GM18502 (cell line): ENCODE data around the gene ZPLD1.

Source experiments
- ATAC-seq: cut with Tn5 transposase; IDR thresholded peaks from one replicate; pipeline ENCODE4 v1.9.1; 2021; ENCODE audit warnings: mild to moderate bottlenecking; ENCODE audit not compliant: unreplicated experiment, poor library complexity

Gene ZPLD1

GRCh38 chr3:102460579-102460978 is 25.8 kb downstream of the ZPLD1 start:
- no peak for ATAC-seq

GRCh38 chr3:102464261-102464660 is 29.4 kb downstream of the ZPLD1 start:
- ATAC-seq = no peak

- no peak for ATAC-seq
Measured at GRCh38 chr3:102466001-102466400, 31.2 kb downstream of the ZPLD1 start.

GRCh38 chr3:102470066-102470465 is 35.3 kb downstream of the ZPLD1 start:
- ATAC-seq = no peak

GRCh38 chr3:102471001-102471400 is 36.2 kb downstream of the ZPLD1 start:
- peak; percentile 59 for ATAC-seq

GRCh38 chr3:102471491-102471890 is 36.7 kb downstream of the ZPLD1 start:
- no peak for ATAC-seq

GRCh38 chr3:102473648-102474047 is 38.8 kb downstream of the ZPLD1 start:
- ATAC-seq = no peak

- ATAC-seq = no peak
Measured at GRCh38 chr3:102474207-102474606, 39.4 kb downstream of the ZPLD1 start.

GRCh38 chr3:102476198-102476597 is 41.4 kb downstream of the ZPLD1 start:
- ATAC-seq = no peak

- ATAC-seq = no peak
Measured at GRCh38 chr3:102478160-102478559, 43.3 kb downstream of the ZPLD1 start.

GRCh38 chr3:102480139-102480538 is 45.3 kb downstream of the ZPLD1 start:
- ATAC-seq = no peak

GRCh38 chr3:102481050-102481449 is 46.2 kb downstream of the ZPLD1 start:
- no peak for ATAC-seq

GRCh38 chr3:102483556-102483955 is 48.7 kb downstream of the ZPLD1 start:
- no peak for ATAC-seq

- ATAC-seq = no peak
Measured at GRCh38 chr3:102484363-102484762, 49.5 kb downstream of the ZPLD1 start.

GRCh38 chr3:102485701-102486100 is 50.9 kb downstream of the ZPLD1 start:
- ATAC-seq = no peak

- no peak for ATAC-seq
Measured at GRCh38 chr3:102488331-102488730, 53.5 kb downstream of the ZPLD1 start.

GRCh38 chr3:102492300-102492699 is 57.5 kb downstream of the ZPLD1 start:
- no peak for ATAC-seq

- no peak for ATAC-seq
Measured at GRCh38 chr3:102497571-102497970, 62.8 kb downstream of the ZPLD1 start.

- ATAC-seq = no peak
Measured at GRCh38 chr3:102505542-102505941, 70.7 kb downstream of the ZPLD1 start.

GRCh38 chr3:102510663-102511062 is 75.8 kb downstream of the ZPLD1 start:
- no peak for ATAC-seq

GRCh38 chr3:102511168-102511567 is 76.4 kb downstream of the ZPLD1 start:
- ATAC-seq = no peak

GRCh38 chr3:102511639-102512038 is 76.8 kb downstream of the ZPLD1 start:
- ATAC-seq = no peak
